Astrocyte (in vitro differentiated cells and primary cell): ENCODE results near the gene KDM4B.

Experiments
- EZH2 ChIP-seq: IDR thresholded peaks from 2 replicates; pipeline ENCODE4 v1.6.1; 2012; ENCODE audit warnings: mild to moderate bottlenecking, low read length, inconsistent platforms; ENCODE audit not compliant: insufficient read depth
- TF ChIP-seq, protein P1 (sequence below): IDR thresholded peaks from 2 replicates; pipeline ENCODE4 v1.5.1; 2011; ENCODE audit warnings: low read depth, mild to moderate bottlenecking, inconsistent platforms, low read length, moderate library complexity; ENCODE audit not compliant: insufficient read depth

DNA sequence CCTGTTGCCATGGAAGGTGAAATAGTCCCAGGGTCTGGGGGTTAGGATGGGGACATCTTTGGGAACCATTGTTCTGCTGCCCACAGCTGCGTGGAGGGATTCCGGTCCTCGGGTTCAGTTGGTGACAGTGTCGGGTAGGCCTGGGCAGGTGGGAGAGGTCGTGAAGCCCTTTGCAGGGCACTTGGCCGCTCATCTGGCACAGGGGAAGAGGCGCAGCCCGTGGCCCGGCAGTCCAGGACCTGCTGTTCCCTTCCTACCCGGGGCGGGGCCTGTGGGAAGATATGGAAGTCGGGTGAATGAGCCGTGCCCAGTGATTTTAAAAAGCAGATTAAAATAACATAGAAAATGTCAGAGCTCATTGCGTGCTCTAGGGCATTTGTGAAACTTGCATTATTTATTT, 44.8 kb downstream of the KDM4B start:
- TF ChIP-seq, protein P1, sequence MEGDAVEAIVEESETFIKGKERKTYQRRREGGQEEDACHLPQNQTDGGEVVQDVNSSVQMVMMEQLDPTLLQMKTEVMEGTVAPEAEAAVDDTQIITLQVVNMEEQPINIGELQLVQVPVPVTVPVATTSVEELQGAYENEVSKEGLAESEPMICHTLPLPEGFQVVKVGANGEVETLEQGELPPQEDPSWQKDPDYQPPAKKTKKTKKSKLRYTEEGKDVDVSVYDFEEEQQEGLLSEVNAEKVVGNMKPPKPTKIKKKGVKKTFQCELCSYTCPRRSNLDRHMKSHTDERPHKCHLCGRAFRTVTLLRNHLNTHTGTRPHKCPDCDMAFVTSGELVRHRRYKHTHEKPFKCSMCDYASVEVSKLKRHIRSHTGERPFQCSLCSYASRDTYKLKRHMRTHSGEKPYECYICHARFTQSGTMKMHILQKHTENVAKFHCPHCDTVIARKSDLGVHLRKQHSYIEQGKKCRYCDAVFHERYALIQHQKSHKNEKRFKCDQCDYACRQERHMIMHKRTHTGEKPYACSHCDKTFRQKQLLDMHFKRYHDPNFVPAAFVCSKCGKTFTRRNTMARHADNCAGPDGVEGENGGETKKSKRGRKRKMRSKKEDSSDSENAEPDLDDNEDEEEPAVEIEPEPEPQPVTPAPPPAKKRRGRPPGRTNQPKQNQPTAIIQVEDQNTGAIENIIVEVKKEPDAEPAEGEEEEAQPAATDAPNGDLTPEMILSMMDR, result no peak
- TF ChIP-seq EZH2, result no peak
